H9 (cell line): Measurements from ENCODE around the gene CDC42. TPM values are rescaled to one million over a fixed set of nuclear protein-coding genes. Genes with fewer than 3 reads are reported as not detected.
A peak's percentile ranks its signal among the peaks of the same experiment; 100 is the strongest.

ENCODE experiments used
- DNase-seq: peaks from one replicate; pipeline ENCODE4 v3.0.0-alpha.2; 2017
- H2AFZ ChIP-seq: one replicate; pipeline ENCODE4 v1.6.1; 2013; ENCODE audit warnings: mild to moderate bottlenecking, low read length, control low read depth, moderate library complexity
- H2AK5ac ChIP-seq: 2 replicates; pipeline ENCODE4 v1.6.1; 2013; ENCODE audit warnings: low read length, control low read depth, mixed read lengths; ENCODE audit not compliant: insufficient read length
- H2BK120ac ChIP-seq: one replicate; pipeline ENCODE4 v1.6.1; 2013; ENCODE audit warnings: low read depth, mild to moderate bottlenecking, low read length, control low read depth, inconsistent platforms; ENCODE audit not compliant: poor library complexity, severe bottlenecking
- H2BK12ac ChIP-seq: 2 replicates; pipeline ENCODE4 v1.6.1; 2013; ENCODE audit warnings: low read length, control low read depth, mixed read lengths, low read depth; ENCODE audit not compliant: insufficient read length
- H2BK15ac ChIP-seq: 2 replicates; pipeline ENCODE4 v1.6.1; 2013; ENCODE audit warnings: low read depth, low read length, control low read depth
- H2BK20ac ChIP-seq: one replicate; pipeline ENCODE4 v1.6.1; 2013; ENCODE audit warnings: low read depth, mild to moderate bottlenecking, low read length, control low read depth, inconsistent platforms; ENCODE audit not compliant: poor library complexity, severe bottlenecking
- H2BK5ac ChIP-seq: 2 replicates; pipeline ENCODE4 v1.6.1; 2013; ENCODE audit warnings: low read length, control low read depth, mixed read lengths; ENCODE audit not compliant: insufficient read length
- H3K14ac ChIP-seq: 2 replicates; pipeline ENCODE4 v1.6.1; 2013; ENCODE audit warnings: low read length, control low read depth; ENCODE audit not compliant: insufficient read depth
- H3K18ac ChIP-seq: 2 replicates; pipeline ENCODE4 v1.6.1; 2013; ENCODE audit warnings: low read depth, mild to moderate bottlenecking, mixed read lengths, low read length, control low read depth; ENCODE audit not compliant: insufficient read length
- H3K23ac ChIP-seq: 2 replicates; pipeline ENCODE4 v1.6.1; 2013; ENCODE audit warnings: low read length, control low read depth, mixed read lengths, low read depth; ENCODE audit not compliant: insufficient read length
- H3K23me2 ChIP-seq: 2 replicates; pipeline ENCODE4 v1.6.1; 2013; ENCODE audit warnings: low read depth, mild to moderate bottlenecking, mixed read lengths, low read length, control low read depth; ENCODE audit not compliant: insufficient read length, poor library complexity, severe bottlenecking
- H3K27ac ChIP-seq: 2 replicates; pipeline ENCODE4 v1.5.1; 2013; ENCODE audit warnings: low read length, control low read depth, mixed read lengths, low read depth; ENCODE audit not compliant: insufficient read length
- H3K27me3 ChIP-seq: 2 replicates; pipeline ENCODE4 v1.6.1; 2013; ENCODE audit warnings: low read length, control low read depth, inconsistent platforms; ENCODE audit not compliant: insufficient read depth
- H3K4ac ChIP-seq: 2 replicates; pipeline ENCODE4 v1.6.1; 2013; ENCODE audit warnings: low read depth, mild to moderate bottlenecking, control low read depth, inconsistent platforms, low read length, moderate library complexity
- H3K4me1 ChIP-seq: 2 replicates; pipeline ENCODE4 v1.6.1; 2013; ENCODE audit warnings: low read length, control low read depth, inconsistent platforms; ENCODE audit not compliant: insufficient read depth
- H3K4me2 ChIP-seq: 2 replicates; pipeline ENCODE4 v1.6.1; 2013; ENCODE audit warnings: low read length, control low read depth, mixed read lengths; ENCODE audit not compliant: insufficient read length, insufficient read depth
- H3K56ac ChIP-seq: 2 replicates; pipeline ENCODE4 v1.6.1; 2013; ENCODE audit warnings: low read depth, mild to moderate bottlenecking, mixed read lengths, low read length, control low read depth; ENCODE audit not compliant: insufficient read length
- H3K79me1 ChIP-seq: 2 replicates; pipeline ENCODE4 v1.6.1; 2013; ENCODE audit warnings: low read depth, mild to moderate bottlenecking, moderate library complexity, low read length, control low read depth, inconsistent platforms; ENCODE audit not compliant: insufficient read depth, poor library complexity, severe bottlenecking
- H3K79me2 ChIP-seq: 2 replicates; pipeline ENCODE4 v1.6.1; 2013; ENCODE audit warnings: low read length, control low read depth, inconsistent platforms; ENCODE audit not compliant: insufficient read depth
- H3K9ac ChIP-seq: 2 replicates; pipeline ENCODE4 v1.6.1; 2013; ENCODE audit warnings: low read length, control low read depth, mixed read lengths; ENCODE audit not compliant: insufficient read length; ENCODE audit errors: extremely low read depth
- H3K9me3 ChIP-seq: one replicate; pipeline ENCODE4 v1.6.1; 2013; ENCODE audit warnings: low read depth, low read length, inconsistent platforms; ENCODE audit not compliant: control insufficient read depth
- H3T11ph ChIP-seq: one replicate; pipeline ENCODE4 v1.6.1; 2013; ENCODE audit warnings: mild to moderate bottlenecking, low read length, control low read depth, inconsistent platforms
- H4K20me1 ChIP-seq: one replicate; pipeline ENCODE4 v1.6.1; 2013; ENCODE audit not compliant: control insufficient read depth, insufficient read length, insufficient read depth
- H4K5ac ChIP-seq: 2 replicates; pipeline ENCODE4 v1.6.1; 2013; ENCODE audit warnings: low read depth, mild to moderate bottlenecking, mixed read lengths, low read length, control low read depth; ENCODE audit not compliant: insufficient read length
- H4K8ac ChIP-seq: replicated peaks from 2 replicates; pipeline ENCODE4 v1.6.1; 2013; ENCODE audit warnings: low read length, control low read depth, mixed read lengths, low read depth; ENCODE audit not compliant: insufficient read length
- H4K91ac ChIP-seq: 2 replicates; pipeline ENCODE4 v1.6.1; 2013; ENCODE audit warnings: low read depth, mild to moderate bottlenecking, moderate library complexity, mixed read lengths, low read length, control low read depth; ENCODE audit not compliant: insufficient read length
- H3K27ac Mint-ChIP-seq, 3 experiments: 2 replicates in 2 of 3; 3 replicates in 1 of 3; pipeline ENCODE4 v1.8.0; 2020 to 2021; ENCODE audit warnings: mixed read lengths in 3 of 3, mild to moderate bottlenecking in 1 of 3, moderate library complexity in 1 of 3
- H3K27me3 Mint-ChIP-seq: 2 replicates; pipeline ENCODE4 v1.8.0; 2021; ENCODE audit warnings: low read depth, mild to moderate bottlenecking, moderate library complexity, mixed read lengths
- H3K36me3 Mint-ChIP-seq, 3 experiments: 2 replicates in 2 of 3; 3 replicates in 1 of 3; pipeline ENCODE4 v1.8.0; 2020 to 2021; ENCODE audit warnings: low read depth in 3 of 3, mixed read lengths in 3 of 3; ENCODE audit not compliant: insufficient read depth in 1 of 3
- H3K4me1 Mint-ChIP-seq, 2 experiments: 2 replicates each; pipeline ENCODE4 v1.8.0; 2020; ENCODE audit warnings: mixed read lengths in 2 of 2
- H3K4me3 Mint-ChIP-seq, 2 experiments: 2 replicates in 1 of 2; 3 replicates in 1 of 2; pipeline ENCODE4 v1.8.0; 2020 to 2021; ENCODE audit warnings: mild to moderate bottlenecking in 2 of 2, mixed read lengths in 2 of 2, moderate library complexity in 1 of 2
- H3K9me3 Mint-ChIP-seq, 2 experiments: 2 replicates in 1 of 2; 3 replicates in 1 of 2; pipeline ENCODE4 v1.8.0; 2020; ENCODE audit warnings: mild to moderate bottlenecking in 2 of 2, mixed read lengths in 2 of 2, moderate library complexity in 1 of 2
- CTCF ChIP-seq: fragments of 200-600 bp; sonication (generic); conservative IDR thresholded peaks from 3 replicates; pipeline ENCODE4 v1.8.0; 2021; ENCODE audit warnings: antibody characterized with exemption, mild to moderate bottlenecking
- WGBS: extraction: QIAGEN DNeasy Blood & Tissue Kit; methylation state at CpG from one replicate; pipeline ENCODE4 v1.1.7; 2013; ENCODE audit warnings: missing lambda C conversion rate, low lambda C conversion rate, mixed read lengths; ENCODE audit not compliant: insufficient read length; ENCODE audit errors: extremely low coverage; 5-methylcytosine and 5-hydroxymethylcytosine counted together
- total RNA-seq: library from RNA; stranded (reverse); gene quantifications from 2 replicates; pipeline ENCODE4 v1.2.1, GENCODE V29; 2021

The CDC42 gene
- total RNA-seq, 1 experiment from 2014 or later, result 197 TPM

GRCh38 chr1:22107126-22107525 lies 54.6 kb downstream of the CDC42 start:
- no peak overlapping the region for H4K8ac ChIP-seq
- H3K36me3 Mint-ChIP-seq, result peaks cover 0 to 9% (median 3%) of the 10 kb centered on the region in 3 experiments; a peak in 6 of 7 replicates
- H3K4me3 Mint-ChIP-seq, result no peak overlapping the region
- H3K23ac ChIP-seq, result no peak overlapping the region
- H3K18ac ChIP-seq, result no peak overlapping the region
- DNase-seq, result no peak
- no peak overlapping the region for H3K14ac ChIP-seq
- no peak overlapping the region for H2AK5ac ChIP-seq
- no peak overlapping the region for H4K91ac ChIP-seq
- H3K27ac Mint-ChIP-seq, result 0 out of 7 replicates have a peak overlapping the region, but pooled peaks of 1 of the 3 experiments have one; percentile 14
- H3K27me3 Mint-ChIP-seq, result no peaks in the 10 kb centered on the region
- H3K9me3 ChIP-seq, result no peaks in the 10 kb centered on the region
- no peak overlapping the region for H2BK120ac ChIP-seq
- no peak overlapping the region for H2BK12ac ChIP-seq
- H3T11ph ChIP-seq, result no peak overlapping the region
- H4K5ac ChIP-seq, result no peak overlapping the region
- TF ChIP-seq CTCF, result no peak
- H3K9ac ChIP-seq, result no peak overlapping the region
- H3K4me1 ChIP-seq, result no peaks in the 10 kb centered on the region
- no peak overlapping the region for H2BK20ac ChIP-seq
- no peaks in the 10 kb centered on the region for H3K27me3 ChIP-seq
- H3K79me1 ChIP-seq, result peaks cover 6% of the 10 kb centered on the region
- H3K4ac ChIP-seq, result no peak overlapping the region
- H3K23me2 ChIP-seq, result no peaks in the 10 kb centered on the region
- H3K9me3 Mint-ChIP-seq, result no peaks in the 10 kb centered on the region
- H3K27ac ChIP-seq, result no peak overlapping the region
- no peaks in the 10 kb centered on the region for H3K79me2 ChIP-seq
- no peaks in the 10 kb centered on the region for H4K20me1 ChIP-seq
- no peak overlapping the region for H3K4me2 ChIP-seq
- no peak overlapping the region for H2BK15ac ChIP-seq
- H3K4me1 Mint-ChIP-seq, result peaks cover 11 to 14% of the 10 kb centered on the region in 2 experiments
- WGBS, result no CpG with 5 or more reads among the region's 5 CpGs
- no peak overlapping the region for H3K56ac ChIP-seq
- no peak overlapping the region for H2AFZ ChIP-seq
- no peak overlapping the region for H2BK5ac ChIP-seq
